ENCODE measurements around the gene NRG2. TPM values are rescaled to one million over a fixed set of nuclear protein-coding genes. Genes with fewer than 3 reads are reported as not detected.

Gene NRG2
- total RNA-seq, 2 experiments from 2014 or later = 0.11 to 0.14 TPM

GRCh38 chr5:140058212-140058932 lies 15.3 kb upstream of the NRG2 start:
- Mint-ChIP-seq H3K27me3 (peaks cover 14% of the 10 kb centered on the region), H3K4me3 (no peak overlapping the region), H3K4me1 (no peaks in the 10 kb centered on the region), H3K36me3 (ENCODE audit: low read depth) (no peaks in the 10 kb centered on the region), H3K9me3 (ENCODE audit: low read depth) (no peaks in the 10 kb centered on the region), H3K27ac (no peak overlapping the region)
- intact Hi-C loops (cut with DNase I, micrococcal nuclease) = no loop called here
- DNase-seq (no peak), ATAC-seq (no peak)
- ChIA-PET POLR2A (no interaction called here), CTCF (interaction anchor here (0.7 to 1.8 kb wide), 2 partner anchors 9 to 86 kb away, joined by 3 to 6 read pairs; no protein-coding TSS in a partner anchor)

DNA sequence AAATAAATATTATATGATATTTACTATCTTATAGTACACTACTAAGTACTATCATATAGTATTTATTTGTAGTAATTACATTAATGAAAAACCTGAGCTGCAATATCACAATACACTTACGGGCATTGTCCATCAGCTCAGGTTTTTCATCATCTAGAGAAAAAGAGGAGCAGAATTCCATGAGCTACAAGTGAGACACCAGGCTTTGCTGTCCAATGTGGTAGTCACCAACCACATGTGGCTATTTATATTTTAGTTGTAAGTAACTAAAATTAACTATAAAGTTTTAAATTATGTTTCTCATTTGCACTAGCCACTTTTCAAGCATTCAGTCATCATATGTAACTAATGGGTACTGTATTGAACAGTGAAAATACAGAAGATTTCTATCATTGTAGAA lies 13.8 kb upstream of the NRG2 start:
- peaks cover 8% of the 10 kb centered on the region for H3K27me3 Mint-ChIP-seq
- ChIA-PET CTCF (interaction anchor here (1.0 to 1.1 kb wide), 2 partner anchors 99 to 292 kb away, joined by 3 read pairs; no protein-coding TSS in a partner anchor), POLR2A (no interaction called here)
- intact Hi-C loops (cut with DNase I, micrococcal nuclease) = no loop called here
- H3K9me3 Mint-ChIP-seq (ENCODE audit: low read depth) = no peaks in the 10 kb centered on the region
- no peak for DNase-seq
- H3K4me1 Mint-ChIP-seq = no peaks in the 10 kb centered on the region
- no peaks in the 10 kb centered on the region for H3K36me3 Mint-ChIP-seq (ENCODE audit: low read depth)
- ATAC-seq = no peak
- H3K27ac Mint-ChIP-seq = no peak overlapping the region
- no peak overlapping the region for H3K4me3 Mint-ChIP-seq

DNA sequence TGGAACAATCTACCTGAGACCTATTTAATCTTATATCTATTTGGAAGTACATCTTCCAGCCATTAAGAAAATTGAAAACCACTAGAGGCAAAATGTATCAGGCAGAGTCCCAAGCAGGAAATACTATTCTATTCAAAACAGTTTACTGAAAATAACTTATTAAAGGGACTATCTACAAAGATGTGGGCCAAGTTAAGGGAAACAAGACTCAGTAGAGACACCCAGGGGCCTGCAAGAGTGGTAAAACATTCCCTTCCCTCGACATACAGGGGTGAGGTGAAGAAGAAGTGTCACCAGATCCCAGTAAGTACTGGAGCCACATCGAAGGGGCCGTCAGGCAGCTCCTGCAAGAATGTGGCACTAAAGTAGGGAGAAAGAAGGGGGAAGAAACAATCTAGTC lies 12.1 kb upstream of the NRG2 start:
- ChIA-PET POLR2A (interaction anchor here (0.6 kb wide), 1 partner anchor 253 kb away, joined by 3 read pairs; no protein-coding TSS in a partner anchor), CTCF (interaction anchor here (0.7 to 1.4 kb wide), 7 partner anchors 11 to 88 kb away, joined by 3 to 5 read pairs (median 3); partner anchors contain the start of gene NRG2)
- H3K27ac Mint-ChIP-seq = no peak overlapping the region
- peaks cover 13% of the 10 kb centered on the region for H3K27me3 Mint-ChIP-seq
- intact Hi-C loops (cut with DNase I, micrococcal nuclease) = no loop called here
- ATAC-seq (no peak), DNase-seq (no peak)
- no peak overlapping the region for H3K4me3 Mint-ChIP-seq
- no peaks in the 10 kb centered on the region for H3K4me1 Mint-ChIP-seq
- no peaks in the 10 kb centered on the region for H3K9me3 Mint-ChIP-seq (ENCODE audit: low read depth)
- no peaks in the 10 kb centered on the region for H3K36me3 Mint-ChIP-seq (ENCODE audit: low read depth)

GRCh38 chr5:140054086-140054689 lies 11.1 kb upstream of the NRG2 start:
- Mint-ChIP-seq H3K4me3 (no peak overlapping the region), H3K27me3 (peaks cover 15% of the 10 kb centered on the region), H3K9me3 (ENCODE audit: low read depth) (no peaks in the 10 kb centered on the region), H3K36me3 (ENCODE audit: low read depth) (no peaks in the 10 kb centered on the region), H3K27ac (no peak overlapping the region), H3K4me1 (no peaks in the 10 kb centered on the region)
- DNase-seq = no peak
- ChIA-PET CTCF (interaction anchor here (0.8 to 1.3 kb wide), 4 partner anchors 10 to 18 kb away, joined by 3 to 4 read pairs (median 4); partner anchors contain the start of gene NRG2), POLR2A (no interaction called here)
- intact Hi-C loops (cut with DNase I, micrococcal nuclease) = no loop called here
- ATAC-seq = no peak

DNA sequence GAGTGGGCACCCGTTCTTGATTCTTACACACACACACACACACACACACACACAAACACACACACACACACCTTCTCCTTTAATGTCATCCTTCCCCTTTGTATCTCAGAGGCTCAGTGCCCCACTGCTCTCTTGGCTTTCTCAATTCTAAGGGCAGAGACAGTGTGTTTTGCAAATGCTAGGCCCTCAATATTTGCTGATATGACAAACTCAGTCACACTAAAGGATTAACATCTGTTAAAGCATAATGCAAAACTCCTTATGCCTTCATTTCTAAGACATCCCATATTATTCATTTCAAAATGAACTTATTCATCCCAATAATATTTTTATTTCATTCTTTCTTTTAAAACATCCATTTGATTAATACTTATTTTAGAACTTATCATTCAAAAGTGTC lies 8.9 kb upstream of the NRG2 start:
- H3K9me3 Mint-ChIP-seq (ENCODE audit: low read depth) = no peaks in the 10 kb centered on the region
- ATAC-seq (no peak), DNase-seq (no peak)
- no peaks in the 10 kb centered on the region for H3K36me3 Mint-ChIP-seq (ENCODE audit: low read depth)
- intact Hi-C loops (cut with DNase I, micrococcal nuclease) = no loop called here
- peaks cover 20% of the 10 kb centered on the region for H3K27me3 Mint-ChIP-seq
- H3K27ac Mint-ChIP-seq = no peak overlapping the region
- CTCF ChIA-PET = no interaction called here
- H3K4me1 Mint-ChIP-seq = no peaks in the 10 kb centered on the region
- POLR2A ChIA-PET = no interaction called here
- H3K4me3 Mint-ChIP-seq = no peak overlapping the region

DNA sequence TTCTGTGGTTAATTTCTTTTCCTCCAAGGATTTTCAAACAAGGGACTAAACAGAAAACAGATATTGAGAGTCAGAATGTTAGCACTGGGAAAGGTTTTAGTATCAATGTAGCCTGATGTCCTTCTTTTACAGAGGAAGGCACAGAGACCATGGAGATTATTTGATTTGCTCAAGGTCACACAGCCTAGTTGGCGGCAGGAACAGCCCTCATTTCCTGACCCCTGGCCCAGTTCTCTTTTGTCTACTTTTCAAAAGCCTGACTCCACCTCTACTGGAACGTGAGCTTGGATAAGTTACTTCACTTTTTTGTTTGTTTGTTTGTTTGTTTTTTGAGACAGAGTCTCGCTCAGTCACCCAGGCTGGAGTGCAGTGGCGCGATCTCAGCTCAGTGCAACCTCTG lies 6.6 kb upstream of the NRG2 start:
- POLR2A ChIA-PET = no interaction called here
- no peaks in the 10 kb centered on the region for H3K4me1 Mint-ChIP-seq
- no peaks in the 10 kb centered on the region for H3K36me3 Mint-ChIP-seq (ENCODE audit: low read depth)
- H3K27me3 Mint-ChIP-seq = peaks cover 24% of the 10 kb centered on the region
- no peak overlapping the region for H3K27ac Mint-ChIP-seq
- DNase-seq = no peak
- H3K4me3 Mint-ChIP-seq = no peak overlapping the region
- intact Hi-C loops (cut with DNase I, micrococcal nuclease) = no loop called here
- ATAC-seq = no peak
- H3K9me3 Mint-ChIP-seq (ENCODE audit: low read depth) = no peaks in the 10 kb centered on the region
- CTCF ChIA-PET = interaction anchor here (0.5 to 1.4 kb wide), 4 partner anchors 8 to 263 kb away, joined by 3 to 4 read pairs (median 3); no protein-coding TSS in a partner anchor

DNA sequence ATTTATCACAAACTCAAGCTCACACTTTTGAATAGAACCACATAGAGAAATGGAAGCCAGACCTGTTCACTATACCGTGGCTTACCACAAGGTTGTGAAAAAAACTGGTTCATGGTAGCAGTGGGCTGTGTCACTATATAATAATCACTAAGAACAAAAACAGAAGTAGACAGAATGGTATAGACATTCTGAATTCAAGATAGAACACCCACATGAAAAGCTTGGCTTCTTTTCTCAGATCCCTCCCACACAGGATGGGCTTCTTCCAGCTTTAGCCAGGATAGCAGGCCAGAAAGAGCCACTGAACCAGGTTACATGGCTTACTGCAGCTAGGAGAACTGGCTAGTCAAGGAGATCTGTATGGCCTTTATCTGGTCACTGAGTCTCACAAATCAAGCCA lies 6.1 kb upstream of the NRG2 start:
- ATAC-seq (no peak), DNase-seq (no peak)
- POLR2A ChIA-PET = interaction anchor here (0.6 kb wide), 1 partner anchor 357 kb away, joined by 5 read pairs; no protein-coding TSS in a partner anchor
- Mint-ChIP-seq H3K36me3 (ENCODE audit: low read depth) (no peaks in the 10 kb centered on the region), H3K27me3 (peaks cover 29% of the 10 kb centered on the region), H3K9me3 (ENCODE audit: low read depth) (no peaks in the 10 kb centered on the region), H3K27ac (no peak overlapping the region), H3K4me3 (no peak overlapping the region), H3K4me1 (no peaks in the 10 kb centered on the region)
- CTCF ChIA-PET = interaction anchor here (0.5 to 1.4 kb wide), 4 partner anchors 8 to 262 kb away, joined by 3 to 4 read pairs (median 3); no protein-coding TSS in a partner anchor
- intact Hi-C loops (cut with DNase I, micrococcal nuclease) = no loop called here

- H3K4me1 Mint-ChIP-seq = peaks cover 6% of the 10 kb centered on the region
- H3K4me3 Mint-ChIP-seq = peak overlapping the region; percentile 62
- H3K27ac Mint-ChIP-seq = no peak overlapping the region
- H3K27me3 Mint-ChIP-seq = peaks cover 48% of the 10 kb centered on the region
- H3K9me3 Mint-ChIP-seq (ENCODE audit: low read depth) = no peaks in the 10 kb centered on the region
- intact Hi-C loops (cut with DNase I, micrococcal nuclease) = no loop called here
- no peak for DNase-seq
- ATAC-seq = no peak
- ChIA-PET CTCF (interaction anchor here (1.0 to 1.8 kb wide), 4 partner anchors 11 to 111 kb away, joined by 3 to 5 read pairs (median 4); no protein-coding TSS in a partner anchor), POLR2A (no interaction called here)
- no peaks in the 10 kb centered on the region for H3K36me3 Mint-ChIP-seq (ENCODE audit: low read depth)
Observed at GRCh38 chr5:140044041-140044440, 942 bp upstream of the NRG2 start.

GRCh38 chr5:140043508-140043872 lies 391 bp upstream of the NRG2 start:
- DNase-seq (peak; percentile 54), ATAC-seq (peak; percentile 61)
- ChIA-PET CTCF (interaction anchor here (1.0 to 1.8 kb wide), 4 partner anchors 11 to 111 kb away, joined by 3 to 5 read pairs (median 4); no protein-coding TSS in a partner anchor), POLR2A (no interaction called here)
- peaks cover 7% of the 10 kb centered on the region for H3K4me1 Mint-ChIP-seq
- H3K4me3 Mint-ChIP-seq = peak overlapping the region; percentile 62
- intact Hi-C loops (cut with DNase I, micrococcal nuclease) = no loop called here
- peaks cover 44% of the 10 kb centered on the region for H3K27me3 Mint-ChIP-seq
- H3K27ac Mint-ChIP-seq = no peak overlapping the region
- H3K36me3 Mint-ChIP-seq (ENCODE audit: low read depth) = no peaks in the 10 kb centered on the region
- H3K9me3 Mint-ChIP-seq (ENCODE audit: low read depth) = no peaks in the 10 kb centered on the region

GRCh38 chr5:140042393-140042642 lies 781 bp downstream of the NRG2 start:
- Mint-ChIP-seq H3K27ac (no peak overlapping the region), H3K9me3 (ENCODE audit: low read depth) (no peaks in the 10 kb centered on the region), H3K4me3 (no peak overlapping the region), H3K27me3 (peaks cover 50% of the 10 kb centered on the region), H3K4me1 (peaks cover 10% of the 10 kb centered on the region), H3K36me3 (ENCODE audit: low read depth) (no peaks in the 10 kb centered on the region)
- peak; percentile 3 for DNase-seq
- intact Hi-C loops (cut with DNase I, micrococcal nuclease) = no loop called here
- ChIA-PET CTCF (interaction anchor here (0.9 kb wide), 1 partner anchor 13 kb away, joined by 3 read pairs; no protein-coding TSS in a partner anchor), POLR2A (no interaction called here)
- ATAC-seq = no peak

- H3K4me3 Mint-ChIP-seq = peak overlapping the region; percentile 40
- ChIA-PET CTCF (interaction anchor here (1.0 kb wide), 1 partner anchor 8 kb away, joined by 4 read pairs; no protein-coding TSS in a partner anchor), POLR2A (interaction anchor here (0.6 to 1.4 kb wide), 2 partner anchors 66 to 304 kb away, joined by 3 to 4 read pairs; no protein-coding TSS in a partner anchor)
- intact Hi-C loops (cut with DNase I, micrococcal nuclease) = no loop called here
- H3K9me3 Mint-ChIP-seq (ENCODE audit: low read depth) = no peaks in the 10 kb centered on the region
- DNase-seq (peak; percentile 18), ATAC-seq (no peak)
- no peak overlapping the region for H3K27ac Mint-ChIP-seq
- no peaks in the 10 kb centered on the region for H3K36me3 Mint-ChIP-seq (ENCODE audit: low read depth)
- H3K27me3 Mint-ChIP-seq = peaks cover 55% of the 10 kb centered on the region
- H3K4me1 Mint-ChIP-seq = peaks cover 10% of the 10 kb centered on the region
Observed at GRCh38 chr5:140041492-140042392, 1.4 kb downstream of the NRG2 start.
